HCT116 (cell line): Measurements from ENCODE around the gene KRT14. TPM values are rescaled to one million over a fixed set of nuclear protein-coding genes. Genes with fewer than 3 reads are reported as not detected.

ENCODE experiments used
- ATAC-seq: fragments of 200-7000 bp; cut with Tn5 transposase; 2 replicates; pipeline ENCODE4 v1.9.1; 2020; ENCODE audit warnings: mild to moderate bottlenecking, moderate library complexity
- BruUV-seq: library from RNA; stranded (reverse); fragments of 400-500 nt; replicated peaks from 2 replicates; lab custom pipeline; 2021; lab: Mats Ljungman, UMichigan
- CTCF ChIA-PET: fragments of 300-600 bp; sonication (Branson Sonifier 250); formaldehyde crosslinking; loops from one replicate; lab custom pipeline; 2021; ENCODE audit warnings: antibody characterized with exemption; lab: Charles Lee
- POLR2A ChIA-PET: fragments of 300-600, 350-600 bp; sonication (Branson Sonifier 250); formaldehyde crosslinking; loops from one replicate; lab custom pipeline; 2021; ENCODE audit warnings: antibody characterized with exemption; lab: Charles Lee
- RAD21 ChIA-PET, 2 experiments: fragments of 300-600 bp; sonication (Branson Sonifier 250); formaldehyde crosslinking; loops; one replicate each; lab custom pipeline; 2023; ENCODE audit warnings: low total read pairs in 2 of 2; ENCODE audit not compliant: uncharacterized antibody in 2 of 2, unreplicated experiment in 2 of 2, low non-redundant PET in 1 of 2; lab: Charles Lee
- DNase-seq: peaks from one replicate; pipeline ENCODE4 v3.0.0-alpha.2; 2010; ENCODE audit warnings: low read depth, low spot score
- H2AFZ ChIP-seq: fragments of 200-600 bp; shearing (Covaris generic), sonication (generic); 2 replicates; pipeline ENCODE4 v1.6.1; 2017; ENCODE audit warnings: low read depth, mixed run types, mixed read lengths, antibody characterized with exemption, low read length; ENCODE audit not compliant: poor library complexity, severe bottlenecking
- H3K27ac ChIP-seq: 2 replicates; pipeline ENCODE4 v1.5.1; 2012; ENCODE audit warnings: low read depth, low read length
- H3K27me3 ChIP-seq: fragments of 200-600 bp; sonication (generic); 2 replicates; pipeline ENCODE4 v1.6.1; 2016; ENCODE audit warnings: mixed run types, low read length, mixed read lengths; ENCODE audit not compliant: insufficient read depth
- H3K36me3 ChIP-seq, 2 experiments: fragments of 200-500 bp in 1 of 2; fragments of 200-600 bp in 1 of 2; sonication (Bioruptor generic) in 1 of 2; sonication (generic) in 1 of 2; 2 replicates each; pipeline versions ENCODE4 v1.5.1 to v1.6.1; 2014 to 2016; ENCODE audit warnings: low read length in 2 of 2, inconsistent platforms in 1 of 2, mixed read lengths in 1 of 2, mixed run types in 1 of 2; ENCODE audit not compliant: insufficient read depth in 2 of 2, control insufficient read depth in 1 of 2
- H3K4me1 ChIP-seq, 2 experiments: fragments of 200-600 bp in 1 of 2; sonication (generic) in 1 of 2; 2 replicates each; pipeline versions ENCODE4 v1.5.1 to v1.6.1; 2012 to 2017; ENCODE audit warnings: low read length in 2 of 2, inconsistent platforms in 1 of 2, mild to moderate bottlenecking in 1 of 2, mixed read lengths in 1 of 2, mixed run types in 1 of 2, moderate library complexity in 1 of 2; ENCODE audit not compliant: insufficient read depth in 2 of 2, control insufficient read depth in 1 of 2
- H3K4me2 ChIP-seq: fragments of 200-600 bp; sonication (generic); 2 replicates; pipeline ENCODE4 v1.6.1; 2017; ENCODE audit warnings: mixed run types, low read length, mixed read lengths
- H3K4me3 ChIP-seq, 2 experiments: fragments of 200-600 bp in 1 of 2; sonication (generic) in 1 of 2; replicated peaks in 1 of 2; 2 replicates each; pipeline ENCODE4 v1.5.1; 2011 to 2016; ENCODE audit warnings: low read length in 2 of 2, control low read depth in 1 of 2, low read depth in 1 of 2, mild to moderate bottlenecking in 1 of 2, mixed read lengths in 1 of 2, mixed run types in 1 of 2
- H3K79me2 ChIP-seq: fragments of 200-600 bp; sonication (generic); 2 replicates; pipeline ENCODE4 v1.6.1; 2017; ENCODE audit warnings: mild to moderate bottlenecking, mixed run types, low read length, moderate library complexity, mixed read lengths; ENCODE audit not compliant: insufficient read depth
- H3K9ac ChIP-seq: fragments of 200-600 bp; sonication (generic); 2 replicates; pipeline ENCODE4 v1.6.1; 2016; ENCODE audit warnings: low read length, mixed read lengths
- H3K9me2 ChIP-seq: fragments of 200-600 bp; sonication (generic), shearing (Covaris generic); 2 replicates; pipeline ENCODE4 v1.6.1; 2017; ENCODE audit warnings: mixed run types, mild to moderate bottlenecking, moderate library complexity; ENCODE audit not compliant: insufficient read depth
- H3K9me3 ChIP-seq, 2 experiments: fragments of 200-500 bp in 1 of 2; fragments of 200-600 bp in 1 of 2; sonication (Bioruptor generic) in 1 of 2; sonication (generic) in 1 of 2; 2 replicates each; pipeline ENCODE4 v1.6.1; 2014 to 2017; ENCODE audit warnings: low read length in 2 of 2, mixed read lengths in 2 of 2, inconsistent platforms in 1 of 2, low read depth in 1 of 2, mild to moderate bottlenecking in 1 of 2, mixed run types in 1 of 2, moderate library complexity in 1 of 2; ENCODE audit not compliant: control insufficient read depth in 1 of 2, insufficient read depth in 1 of 2
- H4K20me1 ChIP-seq: fragments of 200-600 bp; sonication (generic), shearing (Covaris generic); 2 replicates; pipeline ENCODE4 v1.6.1; 2017; ENCODE audit warnings: mixed run types, mild to moderate bottlenecking, moderate library complexity; ENCODE audit not compliant: insufficient read depth
- CBX3 ChIP-seq: IDR thresholded peaks from 2 replicates; pipeline ENCODE4 v1.6.1; 2012; ENCODE audit warnings: low read depth
- CEBPB ChIP-seq: IDR thresholded peaks from 2 replicates; pipeline ENCODE4 v1.6.1; 2012; ENCODE audit warnings: low read depth
- CTCF ChIP-seq, 3 experiments: fragments of 200-600 bp in 1 of 3; sonication (generic) in 1 of 3; IDR thresholded peaks in 2 of 3; conservative IDR thresholded peaks in 1 of 3; 2 replicates each; pipeline ENCODE4 v1.5.1; 2012 to 2017; ENCODE audit warnings: low read depth in 2 of 3, low read length in 2 of 3, antibody characterized with exemption in 1 of 3, borderline replicate concordance in 1 of 3, control low read depth in 1 of 3, mild to moderate bottlenecking in 1 of 3, mixed read lengths in 1 of 3, mixed run types in 1 of 3, moderate library complexity in 1 of 3; ENCODE audit not compliant: insufficient read depth in 1 of 3
- ELF1 ChIP-seq: IDR thresholded peaks from 2 replicates; pipeline ENCODE4 v1.6.1; 2012; ENCODE audit warnings: low read depth, borderline replicate concordance
- EZH2 ChIP-seq: fragments of 200-600 bp; sonication (generic); IDR thresholded peaks from 2 replicates; pipeline ENCODE4 v1.6.1; 2017; ENCODE audit warnings: antibody characterized with exemption, mixed run types
- EZH2phosphoT487 ChIP-seq: fragments of 200-600 bp; IDR thresholded peaks from 2 replicates; pipeline ENCODE4 v1.6.1; 2018; ENCODE audit warnings: antibody characterized with exemption, borderline replicate concordance
- FOSL1 ChIP-seq: IDR thresholded peaks from 2 replicates; pipeline ENCODE4 v1.6.1; 2012; ENCODE audit warnings: low read depth
- JUND ChIP-seq: IDR thresholded peaks from 2 replicates; pipeline ENCODE4 v1.6.1; 2012
- MAX ChIP-seq: IDR thresholded peaks from 2 replicates; pipeline ENCODE4 v1.6.1; 2012
- POLR2A ChIP-seq: IDR thresholded peaks from 2 replicates; pipeline ENCODE4 v1.7.0; 2011; ENCODE audit warnings: borderline replicate concordance; ENCODE audit not compliant: insufficient read depth, insufficient read length; ENCODE audit errors: extremely low read depth
- RAD21 ChIP-seq: IDR thresholded peaks from 2 replicates; pipeline ENCODE4 v1.6.1; 2012; ENCODE audit warnings: low read depth, mild to moderate bottlenecking
- SIN3A ChIP-seq: IDR thresholded peaks from 2 replicates; pipeline ENCODE4 v1.6.1; 2012; ENCODE audit warnings: low read depth
- SP1 ChIP-seq: IDR thresholded peaks from 2 replicates; pipeline ENCODE4 v1.6.1; 2012; ENCODE audit warnings: low read depth
- SRF ChIP-seq: IDR thresholded peaks from 2 replicates; pipeline ENCODE4 v1.6.1; 2012; ENCODE audit warnings: low read depth
- TCF7L2 ChIP-seq: IDR thresholded peaks from 2 replicates; pipeline ENCODE4 v1.7.0; 2011; ENCODE audit warnings: borderline replicate concordance, inconsistent platforms; ENCODE audit not compliant: insufficient read depth, insufficient read length; ENCODE audit errors: extremely low read depth
- YY1 ChIP-seq: IDR thresholded peaks from 2 replicates; pipeline ENCODE4 v1.6.1; 2011; ENCODE audit warnings: low read length, low read depth, moderate library complexity, mild to moderate bottlenecking; ENCODE audit not compliant: insufficient replicate concordance; ENCODE audit errors: extremely low read depth
- ZBTB33 ChIP-seq: IDR thresholded peaks from 2 replicates; pipeline ENCODE4 v1.6.1; 2011; ENCODE audit warnings: mild to moderate bottlenecking, low read length, moderate library complexity; ENCODE audit not compliant: insufficient replicate concordance; ENCODE audit errors: extremely low read depth
- ZFX ChIP-seq: fragments of 450-650 bp; IDR thresholded peaks from 2 replicates; pipeline ENCODE4 v1.6.1; 2017
- ZNF274 ChIP-seq: fragments of 200-500 bp; sonication (Bioruptor generic); IDR thresholded peaks from 2 replicates; pipeline ENCODE4 v1.6.1; 2014; ENCODE audit warnings: mild to moderate bottlenecking, low read depth, low read length, inconsistent platforms
- intact Hi-C: fragments of 100-400 bp; cut with micrococcal nuclease; formaldehyde crosslinking; loops from 2 replicates; pipeline ENCODE4 v1.10.0; 2022
- total RNA-seq: library from RNA; stranded (reverse); gene quantifications from one replicate; pipeline ENCODE4 v1.2.1, GENCODE V29; 2021; ENCODE audit not compliant: unreplicated experiment

The KRT14 gene
- total RNA-seq, 1 experiment from 2014 or later: not detected

DNA sequence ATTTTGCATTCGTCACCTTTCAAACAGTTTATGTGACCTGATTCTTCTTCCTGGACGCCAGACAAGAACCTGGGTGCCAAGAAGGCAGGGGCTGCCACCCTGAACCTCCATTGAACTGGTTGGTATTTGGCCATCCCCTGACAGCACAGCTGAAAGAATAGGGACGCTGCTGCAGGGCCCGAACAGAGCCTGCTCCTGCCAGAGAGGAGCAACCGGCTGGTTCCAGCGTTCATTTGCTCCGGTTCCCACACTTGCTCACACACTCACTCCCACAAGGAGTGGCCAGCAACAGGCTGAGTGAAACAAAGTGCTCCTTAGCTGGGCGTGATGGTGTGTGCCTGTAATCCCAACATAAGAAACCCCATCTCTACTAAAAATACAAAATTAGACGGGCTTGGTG lies 29.8 kb downstream of the KRT14 start:
- TF ChIP-seq ZNF274: no peak
- TF ChIP-seq FOSL1: no peak
- no peak for TF ChIP-seq SIN3A
- no peak overlapping the region for H3K9ac ChIP-seq
- H3K27ac ChIP-seq: no peak overlapping the region
- intact Hi-C loops: no loop called here
- POLR2A ChIA-PET: no interaction called here
- no peak for DNase-seq
- H3K4me2 ChIP-seq: no peak overlapping the region
- H3K27me3 ChIP-seq: no peaks in the 10 kb centered on the region
- no peaks in the 10 kb centered on the region for H4K20me1 ChIP-seq
- H3K4me1 ChIP-seq: peaks cover 0 to 21% of the 10 kb centered on the region in 2 experiments; a peak in 2 of 4 replicates
- H2AFZ ChIP-seq: no peak overlapping the region
- H3K4me3 ChIP-seq: no peak overlapping the region
- no TSS peak for BruUV-seq
- no peaks in the 10 kb centered on the region for H3K9me3 ChIP-seq
- RAD21 ChIA-PET: no interaction called here
- CTCF ChIA-PET: interaction anchor here (1.8 to 4.8 kb wide), 2 partner anchors 8 to 92 kb away, joined by 8 to 51 read pairs; no protein-coding TSS in a partner anchor
- H3K36me3 ChIP-seq: no peaks in the 10 kb centered on the region
- H3K79me2 ChIP-seq: no peaks in the 10 kb centered on the region
- ATAC-seq: no peak
- no peaks in the 10 kb centered on the region for H3K9me2 ChIP-seq

DNA sequence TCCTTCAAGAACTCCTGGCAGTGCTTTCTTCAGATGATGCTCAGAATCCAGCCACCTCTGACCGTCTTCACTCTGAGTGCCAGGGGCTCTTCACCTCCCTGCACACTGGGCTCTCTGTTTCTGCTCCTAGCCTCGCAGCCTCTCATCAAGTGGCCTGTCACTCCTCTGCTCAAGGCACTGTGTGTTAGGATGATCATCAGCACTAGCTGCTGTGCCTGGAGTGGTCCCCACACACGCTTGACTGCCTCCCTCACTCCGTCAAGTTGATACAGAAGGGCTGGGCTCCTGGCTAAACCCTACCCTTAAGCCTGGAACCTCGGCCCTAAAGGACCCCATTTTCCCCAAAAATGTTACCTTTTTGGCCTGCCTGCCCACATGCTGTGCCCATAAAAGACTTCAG lies 30.4 kb downstream of the KRT14 start:
- Histone ChIP-seq H3K4me3 (no peak overlapping the region), H3K9ac (no peak overlapping the region), H3K9me3 (no peaks in the 10 kb centered on the region), H4K20me1 (no peaks in the 10 kb centered on the region), H3K4me2 (no peak overlapping the region), H3K9me2 (no peaks in the 10 kb centered on the region), H2AFZ (no peak overlapping the region), H3K27ac (no peak overlapping the region), H3K36me3 (no peaks in the 10 kb centered on the region), H3K27me3 (no peaks in the 10 kb centered on the region), H3K79me2 (no peaks in the 10 kb centered on the region), H3K4me1 (peaks cover 0 to 25% of the 10 kb centered on the region in 2 experiments; a peak in 2 of 4 replicates)
- RAD21 ChIA-PET: no interaction called here
- CTCF ChIA-PET: no interaction called here
- POLR2A ChIA-PET: no interaction called here
- ATAC-seq (no peak), DNase-seq (no peak)
- no peak for TF ChIP-seq CEBPB
- TF ChIP-seq ZFX: no peak
- no peak for TF ChIP-seq FOSL1
- no peak for TF ChIP-seq CBX3
- no peak for TF ChIP-seq ELF1
- no peak for TF ChIP-seq RAD21
- no peak for TF ChIP-seq YY1
- no peak for TF ChIP-seq JUND
- TF ChIP-seq MAX: no peak
- no peak for TF ChIP-seq EZH2phosphoT487
- no peak for TF ChIP-seq CTCF (IDR thresholded peaks at IDR 0.05 in 2 of 3, conservative IDR thresholded peaks at IDR 0.05 in 1 of 3; ENCODE audit: borderline replicate concordance in 1 of 3, insufficient read depth in 1 of 3, low read depth in 2 of 3, low read length in 2 of 3)
- TF ChIP-seq ZNF274: no peak
- TF ChIP-seq EZH2: no peak
- no peak for TF ChIP-seq ZBTB33
- no peak for TF ChIP-seq SIN3A
- no peak for TF ChIP-seq SRF
- TF ChIP-seq TCF7L2: no peak
- no peak for TF ChIP-seq POLR2A
- TF ChIP-seq SP1: no peak
- no TSS peak for BruUV-seq
- intact Hi-C loops: no loop called here
